ENCODE data around the gene CCDC142.

GRCh38 chr2:74457129-74457548 lies 25.7 kb downstream of the CCDC142 start:
- TF ChIP-seq POLR2A (IDR thresholded peaks at IDR 0.05) = no peak
- no peak for TF ChIP-seq CTCF (IDR thresholded peaks at IDR 0.05)

Data from thyroid gland (tissue), 4 donors.